Glomerular visceral epithelial cell (primary cell): ENCODE results near the gene CYP4F8.

Experiments
- DNase-seq: peaks from one replicate; pipeline ENCODE4 v3.0.0-alpha.2; 2016; ENCODE audit errors: extremely low spot score

CYP4F8 gene

GRCh38 chr19:15616183-15616582, 1.2 kb downstream of the CYP4F8 start:
- DNase-seq: no peak

GRCh38 chr19:15616627-15617270, 1.7 kb downstream of the CYP4F8 start:
- no peak for DNase-seq

- no peak for DNase-seq
Measured at GRCh38 chr19:15618321-15618720, 3.3 kb downstream of the CYP4F8 start.

GRCh38 chr19:15621801-15622200, 6.8 kb downstream of the CYP4F8 start:
- DNase-seq: no peak

GRCh38 chr19:15622991-15623390, 8.0 kb downstream of the CYP4F8 start:
- no peak for DNase-seq

GRCh38 chr19:15623711-15624318, 8.8 kb downstream of the CYP4F8 start:
- DNase-seq: no peak

- DNase-seq: no peak
Measured at GRCh38 chr19:15628236-15629002, 13.4 kb downstream of the CYP4F8 start.

- peak; percentile 69 for DNase-seq
Measured at GRCh38 chr19:15629003-15629880, 14.2 kb downstream of the CYP4F8 start.

GRCh38 chr19:15631817-15632216, 16.8 kb downstream of the CYP4F8 start:
- peak; percentile 34 for DNase-seq

- DNase-seq: no peak
Measured at GRCh38 chr19:15633082-15633835, 18.2 kb downstream of the CYP4F8 start.

- DNase-seq: no peak
Measured at GRCh38 chr19:15634105-15634504, 19.1 kb downstream of the CYP4F8 start.

GRCh38 chr19:15635016-15635805, 20.2 kb downstream of the CYP4F8 start:
- no peak for DNase-seq

GRCh38 chr19:15636026-15636425, 21.0 kb downstream of the CYP4F8 start:
- no peak for DNase-seq

GRCh38 chr19:15639596-15639995, 24.6 kb downstream of the CYP4F8 start:
- DNase-seq: no peak

GRCh38 chr19:15640294-15640903, 25.4 kb downstream of the CYP4F8 start, which contains the start of gene CYP4F3:
CYP4F3 (plus strand) TSS chr19:15640897; CDS start chr19:15641416, 519 bp downstream.
- DNase-seq: peak; percentile 42

- DNase-seq: no peak
Measured at GRCh38 chr19:15640904-15641597, 26.0 kb downstream of the CYP4F8 start.

GRCh38 chr19:15641901-15642491, 27.0 kb downstream of the CYP4F8 start:
- DNase-seq: no peak

GRCh38 chr19:15642807-15643206, 27.8 kb downstream of the CYP4F8 start:
- DNase-seq: no peak

- DNase-seq: no peak
Measured at GRCh38 chr19:15643387-15643786, 28.4 kb downstream of the CYP4F8 start.
